Suppressor macrophage (primary cell): ENCODE data around the gene SMIM9.
A peak's percentile ranks its signal among the peaks of the same experiment; 100 is the strongest.

Experiments
- DNase-seq, 4 experiments: peaks; one replicate each; pipeline ENCODE4 v3.0.0-alpha.2; 2020 to 2022

The SMIM9 gene

GRCh38 chrX:154815274-154815818, 19.1 kb downstream of the SMIM9 start:
- DNase-seq = no peak

- DNase-seq = no peak
Observed at GRCh38 chrX:154813801-154814200, 20.7 kb downstream of the SMIM9 start.

GRCh38 chrX:154812341-154813101, 21.9 kb downstream of the SMIM9 start:
- no peak for DNase-seq

- no peak for DNase-seq
Observed at GRCh38 chrX:154809939-154810665, 24.4 kb downstream of the SMIM9 start.

GRCh38 chrX:154806837-154807501, 27.5 kb downstream of the SMIM9 start:
- DNase-seq = no peak

GRCh38 chrX:154805696-154806091, 28.8 kb downstream of the SMIM9 start:
- no peak for DNase-seq

GRCh38 chrX:154804957-154805695, 29.3 kb downstream of the SMIM9 start, which contains the start of gene MPP1:
Gene MPP1, minus strand, starts transcription at chrX:154805485. Its CDS starts 112 bp downstream, at chrX:154805373.
- DNase-seq = peak; percentile 75 to 92 (median 86)

GRCh38 chrX:154804261-154804956, 30.1 kb downstream of the SMIM9 start:
- peak in 1 of 4 experiments; percentile 29 for DNase-seq

GRCh38 chrX:154802947-154803346, 31.5 kb downstream of the SMIM9 start:
- DNase-seq = no peak

- peak; percentile 56 to 82 (median 74) for DNase-seq
Observed at GRCh38 chrX:154800478-154801210, 33.8 kb downstream of the SMIM9 start.

GRCh38 chrX:154799556-154800348, 34.7 kb downstream of the SMIM9 start:
- peak in 1 of 4 experiments; percentile 29 for DNase-seq

- DNase-seq = no peak
Observed at GRCh38 chrX:154797006-154797405, 37.5 kb downstream of the SMIM9 start.

- DNase-seq = peak; percentile 24 to 74 (median 52)
Observed at GRCh38 chrX:154795016-154795415, 39.4 kb downstream of the SMIM9 start.

- no peak for DNase-seq
Observed at GRCh38 chrX:154793084-154793795, 41.2 kb downstream of the SMIM9 start.

- peak in 1 of 4 experiments; percentile 37 for DNase-seq
Observed at GRCh38 chrX:154791939-154792338, 42.5 kb downstream of the SMIM9 start.

GRCh38 chrX:154791467-154791866, 43.0 kb downstream of the SMIM9 start:
- DNase-seq = no peak

- DNase-seq = no peak
Observed at GRCh38 chrX:154785716-154786115, 48.7 kb downstream of the SMIM9 start.

- DNase-seq = peak in 1 of 4 experiments; percentile 29
Observed at GRCh38 chrX:154784149-154784995, 50.1 kb downstream of the SMIM9 start.
